ENCODE data around the gene FHAD1. TPM values are rescaled to one million over a fixed set of nuclear protein-coding genes. Genes with fewer than 3 reads are reported as not detected.

The FHAD1 gene
- total and polyA plus RNA-seq, 4 donors = under 0.01 to 0.13 (median 0.05) TPM; not detected in 1

DNA sequence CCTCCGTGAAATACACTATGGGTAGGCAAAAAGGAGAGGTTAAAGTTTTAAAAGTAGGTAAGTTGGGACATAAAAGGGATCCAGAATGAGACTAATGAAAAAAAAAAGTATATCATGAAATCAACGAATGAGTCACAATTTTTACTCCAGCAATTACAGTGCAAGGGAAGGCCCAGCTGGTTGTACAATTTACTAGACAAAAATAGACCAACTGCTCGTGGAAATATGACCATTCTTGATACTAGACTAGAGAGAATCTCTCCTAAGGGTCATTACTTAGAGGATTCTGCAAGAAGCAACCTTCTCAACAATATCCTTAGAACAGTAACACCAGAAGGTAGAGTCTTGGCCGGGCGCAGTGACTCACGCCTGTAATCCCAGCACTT is 107.5 kb downstream of the FHAD1 start:
- TF ChIP-seq HNF4A (conservative IDR thresholded peaks at IDR 0.05) = no peak
- TF ChIP-seq HNF4G (IDR thresholded peaks at IDR 0.05) = no peak
- no peak for TF ChIP-seq NR2F2 (IDR thresholded peaks at IDR 0.05)
- TF ChIP-seq FOXA1 (IDR thresholded peaks at IDR 0.05) = no peak
- TF ChIP-seq TAF1 (conservative IDR thresholded peaks at IDR 0.05) = no peak
- TF ChIP-seq EGR1 (IDR thresholded peaks at IDR 0.05; ENCODE audit: low read depth in 2 of 2) = no peak
- TF ChIP-seq GABPA (IDR thresholded peaks at IDR 0.05 in 1 of 2, conservative IDR thresholded peaks at IDR 0.05 in 1 of 2) = no peak
- TF ChIP-seq, protein P1, sequence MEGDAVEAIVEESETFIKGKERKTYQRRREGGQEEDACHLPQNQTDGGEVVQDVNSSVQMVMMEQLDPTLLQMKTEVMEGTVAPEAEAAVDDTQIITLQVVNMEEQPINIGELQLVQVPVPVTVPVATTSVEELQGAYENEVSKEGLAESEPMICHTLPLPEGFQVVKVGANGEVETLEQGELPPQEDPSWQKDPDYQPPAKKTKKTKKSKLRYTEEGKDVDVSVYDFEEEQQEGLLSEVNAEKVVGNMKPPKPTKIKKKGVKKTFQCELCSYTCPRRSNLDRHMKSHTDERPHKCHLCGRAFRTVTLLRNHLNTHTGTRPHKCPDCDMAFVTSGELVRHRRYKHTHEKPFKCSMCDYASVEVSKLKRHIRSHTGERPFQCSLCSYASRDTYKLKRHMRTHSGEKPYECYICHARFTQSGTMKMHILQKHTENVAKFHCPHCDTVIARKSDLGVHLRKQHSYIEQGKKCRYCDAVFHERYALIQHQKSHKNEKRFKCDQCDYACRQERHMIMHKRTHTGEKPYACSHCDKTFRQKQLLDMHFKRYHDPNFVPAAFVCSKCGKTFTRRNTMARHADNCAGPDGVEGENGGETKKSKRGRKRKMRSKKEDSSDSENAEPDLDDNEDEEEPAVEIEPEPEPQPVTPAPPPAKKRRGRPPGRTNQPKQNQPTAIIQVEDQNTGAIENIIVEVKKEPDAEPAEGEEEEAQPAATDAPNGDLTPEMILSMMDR (IDR thresholded peaks at IDR 0.05; ENCODE audit: low read depth, low read length, missing input control) = no peak
- TF ChIP-seq, protein P2, sequence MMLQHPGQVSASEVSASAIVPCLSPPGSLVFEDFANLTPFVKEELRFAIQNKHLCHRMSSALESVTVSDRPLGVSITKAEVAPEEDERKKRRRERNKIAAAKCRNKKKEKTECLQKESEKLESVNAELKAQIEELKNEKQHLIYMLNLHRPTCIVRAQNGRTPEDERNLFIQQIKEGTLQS (IDR thresholded peaks at IDR 0.05) = no peak
- no peak for TF ChIP-seq JUND (IDR thresholded peaks at IDR 0.05)
- TF ChIP-seq, protein P3, sequence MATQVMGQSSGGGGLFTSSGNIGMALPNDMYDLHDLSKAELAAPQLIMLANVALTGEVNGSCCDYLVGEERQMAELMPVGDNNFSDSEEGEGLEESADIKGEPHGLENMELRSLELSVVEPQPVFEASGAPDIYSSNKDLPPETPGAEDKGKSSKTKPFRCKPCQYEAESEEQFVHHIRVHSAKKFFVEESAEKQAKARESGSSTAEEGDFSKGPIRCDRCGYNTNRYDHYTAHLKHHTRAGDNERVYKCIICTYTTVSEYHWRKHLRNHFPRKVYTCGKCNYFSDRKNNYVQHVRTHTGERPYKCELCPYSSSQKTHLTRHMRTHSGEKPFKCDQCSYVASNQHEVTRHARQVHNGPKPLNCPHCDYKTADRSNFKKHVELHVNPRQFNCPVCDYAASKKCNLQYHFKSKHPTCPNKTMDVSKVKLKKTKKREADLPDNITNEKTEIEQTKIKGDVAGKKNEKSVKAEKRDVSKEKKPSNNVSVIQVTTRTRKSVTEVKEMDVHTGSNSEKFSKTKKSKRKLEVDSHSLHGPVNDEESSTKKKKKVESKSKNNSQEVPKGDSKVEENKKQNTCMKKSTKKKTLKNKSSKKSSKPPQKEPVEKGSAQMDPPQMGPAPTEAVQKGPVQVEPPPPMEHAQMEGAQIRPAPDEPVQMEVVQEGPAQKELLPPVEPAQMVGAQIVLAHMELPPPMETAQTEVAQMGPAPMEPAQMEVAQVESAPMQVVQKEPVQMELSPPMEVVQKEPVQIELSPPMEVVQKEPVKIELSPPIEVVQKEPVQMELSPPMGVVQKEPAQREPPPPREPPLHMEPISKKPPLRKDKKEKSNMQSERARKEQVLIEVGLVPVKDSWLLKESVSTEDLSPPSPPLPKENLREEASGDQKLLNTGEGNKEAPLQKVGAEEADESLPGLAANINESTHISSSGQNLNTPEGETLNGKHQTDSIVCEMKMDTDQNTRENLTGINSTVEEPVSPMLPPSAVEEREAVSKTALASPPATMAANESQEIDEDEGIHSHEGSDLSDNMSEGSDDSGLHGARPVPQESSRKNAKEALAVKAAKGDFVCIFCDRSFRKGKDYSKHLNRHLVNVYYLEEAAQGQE (IDR thresholded peaks at IDR 0.05) = no peak
- TF ChIP-seq RXRA (IDR thresholded peaks at IDR 0.05) = no peak
- TF ChIP-seq, protein P4, sequence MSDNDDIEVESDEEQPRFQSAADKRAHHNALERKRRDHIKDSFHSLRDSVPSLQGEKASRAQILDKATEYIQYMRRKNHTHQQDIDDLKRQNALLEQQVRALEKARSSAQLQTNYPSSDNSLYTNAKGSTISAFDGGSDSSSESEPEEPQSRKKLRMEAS (IDR thresholded peaks at IDR 0.05) = no peak
- TF ChIP-seq YY1 (IDR thresholded peaks at IDR 0.05) = no peak
- no peak for TF ChIP-seq SP1 (IDR thresholded peaks at IDR 0.05)
- TF ChIP-seq, protein P5, sequence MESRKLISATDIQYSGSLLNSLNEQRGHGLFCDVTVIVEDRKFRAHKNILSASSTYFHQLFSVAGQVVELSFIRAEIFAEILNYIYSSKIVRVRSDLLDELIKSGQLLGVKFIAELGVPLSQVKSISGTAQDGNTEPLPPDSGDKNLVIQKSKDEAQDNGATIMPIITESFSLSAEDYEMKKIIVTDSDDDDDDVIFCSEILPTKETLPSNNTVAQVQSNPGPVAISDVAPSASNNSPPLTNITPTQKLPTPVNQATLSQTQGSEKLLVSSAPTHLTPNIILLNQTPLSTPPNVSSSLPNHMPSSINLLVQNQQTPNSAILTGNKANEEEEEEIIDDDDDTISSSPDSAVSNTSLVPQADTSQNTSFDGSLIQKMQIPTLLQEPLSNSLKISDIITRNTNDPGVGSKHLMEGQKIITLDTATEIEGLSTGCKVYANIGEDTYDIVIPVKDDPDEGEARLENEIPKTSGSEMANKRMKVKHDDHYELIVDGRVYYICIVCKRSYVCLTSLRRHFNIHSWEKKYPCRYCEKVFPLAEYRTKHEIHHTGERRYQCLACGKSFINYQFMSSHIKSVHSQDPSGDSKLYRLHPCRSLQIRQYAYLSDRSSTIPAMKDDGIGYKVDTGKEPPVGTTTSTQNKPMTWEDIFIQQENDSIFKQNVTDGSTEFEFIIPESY (IDR thresholded peaks at IDR 0.05) = no peak
- no peak for TF ChIP-seq FOXA2 (IDR thresholded peaks at IDR 0.05)
- TF ChIP-seq RAD21 (IDR thresholded peaks at IDR 0.05) = no peak
- H3K4me1 ChIP-seq (ENCODE audit: control insufficient read depth in 4 of 4, insufficient read depth in 4 of 4, low read length in 3 of 4) = no peaks in the 10 kb centered on the region
- H3K27ac ChIP-seq (ENCODE audit: low read depth in 1 of 2, low read length in 2 of 2) = no peak overlapping the region
- H3K27me3 ChIP-seq (ENCODE audit: control insufficient read depth in 4 of 4, insufficient read depth in 4 of 4, low read length in 3 of 4) = no peaks in the 10 kb centered on the region
- WGBS = 89% methylated on average over 6 of the region's 6 CpGs
- DNase-seq (ENCODE audit: low spot score) = no peak
- H3K4me3 ChIP-seq (ENCODE audit: low read depth in 1 of 3, low read length in 3 of 3) = no peak overlapping the region
- no peaks in the 10 kb centered on the region for H3K36me3 ChIP-seq (ENCODE audit: control insufficient read depth in 4 of 4, insufficient read depth in 3 of 4, low read depth in 1 of 4, low read length in 3 of 4)
- no peak overlapping the region for H3K9ac ChIP-seq (ENCODE audit: low read depth in 1 of 2, low read length in 2 of 2)
- no peaks in the 10 kb centered on the region for H3K9me3 ChIP-seq (ENCODE audit: control insufficient read depth in 4 of 4, low read length in 3 of 4)

Measured in liver (tissue), 9 donors.